ENCODE data around the gene MBNL1. TPM values are rescaled to one million over a fixed set of nuclear protein-coding genes. Genes with fewer than 3 reads are reported as not detected.

MBNL1 gene
- total RNA-seq, 1 donor from 2014 or later: 172 TPM

- Histone ChIP-seq H3K4me3 (no peak overlapping the region), H3K27me3 (ENCODE audit: low read depth) (no peaks in the 10 kb centered on the region), H3K36me3 (no peaks in the 10 kb centered on the region), H3K27ac (replicated peaks) (no peak overlapping the region), H3K9me3 (replicated peaks) (no peaks in the 10 kb centered on the region), H3K4me1 (peaks cover 7% of the 10 kb centered on the region)
- no peak for DNase-seq
- TF ChIP-seq CTCF (IDR thresholded peaks at IDR 0.05; ENCODE audit: borderline replicate concordance): no peak
- intact Hi-C loops (cut with micrococcal nuclease): no loop called here
Measured at GRCh38 chr3:152232679-152233078, 36.0 kb upstream of the MBNL1 start.

- intact Hi-C loops (cut with micrococcal nuclease): no loop called here
- Histone ChIP-seq H3K9me3 (replicated peaks) (no peaks in the 10 kb centered on the region), H3K36me3 (no peaks in the 10 kb centered on the region), H3K4me3 (no peak overlapping the region), H3K27me3 (ENCODE audit: low read depth) (no peaks in the 10 kb centered on the region), H3K27ac (replicated peaks) (no peak overlapping the region), H3K4me1 (peaks cover 3% of the 10 kb centered on the region)
- TF ChIP-seq CTCF (IDR thresholded peaks at IDR 0.05; ENCODE audit: borderline replicate concordance): no peak
- DNase-seq: no peak
Measured at GRCh38 chr3:152234657-152235375, 33.9 kb upstream of the MBNL1 start.

- Histone ChIP-seq H3K36me3 (no peaks in the 10 kb centered on the region), H3K4me1 (no peaks in the 10 kb centered on the region), H3K27ac (replicated peaks) (no peak overlapping the region), H3K4me3 (no peak overlapping the region), H3K9me3 (replicated peaks) (no peaks in the 10 kb centered on the region), H3K27me3 (ENCODE audit: low read depth) (no peaks in the 10 kb centered on the region)
- intact Hi-C loops (cut with micrococcal nuclease): no loop called here
- no peak for DNase-seq
- TF ChIP-seq CTCF (IDR thresholded peaks at IDR 0.05; ENCODE audit: borderline replicate concordance): no peak
Measured at GRCh38 chr3:152235709-152236298, 32.9 kb upstream of the MBNL1 start.

- Histone ChIP-seq H3K9me3 (replicated peaks) (no peaks in the 10 kb centered on the region), H3K27ac (replicated peaks) (no peak overlapping the region), H3K36me3 (no peaks in the 10 kb centered on the region), H3K4me3 (no peak overlapping the region), H3K27me3 (ENCODE audit: low read depth) (no peaks in the 10 kb centered on the region), H3K4me1 (no peaks in the 10 kb centered on the region)
- intact Hi-C loops (cut with micrococcal nuclease): no loop called here
- no peak for DNase-seq
- TF ChIP-seq CTCF (IDR thresholded peaks at IDR 0.05; ENCODE audit: borderline replicate concordance): no peak
Measured at GRCh38 chr3:152236716-152237115, 32.0 kb upstream of the MBNL1 start.

- Histone ChIP-seq H3K27ac (replicated peaks) (no peak overlapping the region), H3K4me3 (no peak overlapping the region), H3K36me3 (no peaks in the 10 kb centered on the region), H3K9me3 (replicated peaks) (no peaks in the 10 kb centered on the region), H3K27me3 (ENCODE audit: low read depth) (no peaks in the 10 kb centered on the region), H3K4me1 (no peaks in the 10 kb centered on the region)
- intact Hi-C loops (cut with micrococcal nuclease): no loop called here
- DNase-seq: no peak
- no peak for TF ChIP-seq CTCF (IDR thresholded peaks at IDR 0.05; ENCODE audit: borderline replicate concordance)
Measured at GRCh38 chr3:152241142-152242017, 27.3 kb upstream of the MBNL1 start.
